ENCODE data around the gene TOR4A. TPM values are rescaled to one million over a fixed set of nuclear protein-coding genes. Genes with fewer than 3 reads are reported as not detected.

The TOR4A gene
- total and polyA plus RNA-seq, 9 of the 15 experiments (the other 6 are each of a cell fraction or from before 2014, with no cell fraction given): 3.9 to 49.2 (median 8.8) TPM

DNA sequence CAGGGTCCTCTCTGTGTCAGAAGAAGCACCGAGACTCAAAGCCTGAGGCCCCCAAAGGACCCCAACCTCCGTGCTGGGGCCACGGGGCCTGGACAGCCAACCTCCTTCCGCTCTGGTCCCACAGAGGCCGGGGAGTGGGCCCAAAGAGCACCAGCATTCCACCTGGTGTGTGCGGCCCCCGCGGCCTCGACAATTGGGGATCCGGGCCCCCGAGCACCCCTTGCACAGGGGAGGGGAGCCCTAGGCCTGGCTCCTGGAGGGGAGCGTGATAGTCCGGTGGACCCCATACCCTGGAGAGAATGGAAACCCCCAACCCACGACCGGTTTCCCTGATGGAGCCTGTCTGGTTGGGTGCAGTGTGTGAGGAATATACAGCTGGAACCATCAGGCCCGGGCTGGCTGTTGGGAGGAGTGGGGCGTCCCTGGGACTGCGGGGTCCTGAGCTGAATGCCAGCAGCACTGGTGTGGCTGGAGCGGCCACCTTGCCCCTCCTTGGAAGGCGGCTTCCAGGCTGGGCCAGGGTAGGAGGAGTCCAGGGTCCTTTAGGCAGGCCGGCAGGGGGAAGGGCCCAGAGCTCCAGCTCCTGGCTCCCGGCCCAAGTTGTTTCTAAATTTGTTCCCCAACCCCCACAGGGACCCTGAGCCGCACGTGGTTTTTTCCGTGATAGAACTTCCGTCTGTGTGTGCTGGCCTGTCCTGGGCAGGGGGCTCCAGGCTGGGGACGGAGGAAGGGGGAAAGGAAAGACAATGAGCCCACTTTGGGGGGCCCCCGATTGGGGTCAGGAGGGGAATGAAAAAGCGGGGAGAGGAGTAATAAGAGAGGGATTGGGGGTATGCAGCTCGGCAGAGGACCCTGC, 825 bp upstream of the TOR4A start (continued):
- TF ChIP-seq, protein P1, sequence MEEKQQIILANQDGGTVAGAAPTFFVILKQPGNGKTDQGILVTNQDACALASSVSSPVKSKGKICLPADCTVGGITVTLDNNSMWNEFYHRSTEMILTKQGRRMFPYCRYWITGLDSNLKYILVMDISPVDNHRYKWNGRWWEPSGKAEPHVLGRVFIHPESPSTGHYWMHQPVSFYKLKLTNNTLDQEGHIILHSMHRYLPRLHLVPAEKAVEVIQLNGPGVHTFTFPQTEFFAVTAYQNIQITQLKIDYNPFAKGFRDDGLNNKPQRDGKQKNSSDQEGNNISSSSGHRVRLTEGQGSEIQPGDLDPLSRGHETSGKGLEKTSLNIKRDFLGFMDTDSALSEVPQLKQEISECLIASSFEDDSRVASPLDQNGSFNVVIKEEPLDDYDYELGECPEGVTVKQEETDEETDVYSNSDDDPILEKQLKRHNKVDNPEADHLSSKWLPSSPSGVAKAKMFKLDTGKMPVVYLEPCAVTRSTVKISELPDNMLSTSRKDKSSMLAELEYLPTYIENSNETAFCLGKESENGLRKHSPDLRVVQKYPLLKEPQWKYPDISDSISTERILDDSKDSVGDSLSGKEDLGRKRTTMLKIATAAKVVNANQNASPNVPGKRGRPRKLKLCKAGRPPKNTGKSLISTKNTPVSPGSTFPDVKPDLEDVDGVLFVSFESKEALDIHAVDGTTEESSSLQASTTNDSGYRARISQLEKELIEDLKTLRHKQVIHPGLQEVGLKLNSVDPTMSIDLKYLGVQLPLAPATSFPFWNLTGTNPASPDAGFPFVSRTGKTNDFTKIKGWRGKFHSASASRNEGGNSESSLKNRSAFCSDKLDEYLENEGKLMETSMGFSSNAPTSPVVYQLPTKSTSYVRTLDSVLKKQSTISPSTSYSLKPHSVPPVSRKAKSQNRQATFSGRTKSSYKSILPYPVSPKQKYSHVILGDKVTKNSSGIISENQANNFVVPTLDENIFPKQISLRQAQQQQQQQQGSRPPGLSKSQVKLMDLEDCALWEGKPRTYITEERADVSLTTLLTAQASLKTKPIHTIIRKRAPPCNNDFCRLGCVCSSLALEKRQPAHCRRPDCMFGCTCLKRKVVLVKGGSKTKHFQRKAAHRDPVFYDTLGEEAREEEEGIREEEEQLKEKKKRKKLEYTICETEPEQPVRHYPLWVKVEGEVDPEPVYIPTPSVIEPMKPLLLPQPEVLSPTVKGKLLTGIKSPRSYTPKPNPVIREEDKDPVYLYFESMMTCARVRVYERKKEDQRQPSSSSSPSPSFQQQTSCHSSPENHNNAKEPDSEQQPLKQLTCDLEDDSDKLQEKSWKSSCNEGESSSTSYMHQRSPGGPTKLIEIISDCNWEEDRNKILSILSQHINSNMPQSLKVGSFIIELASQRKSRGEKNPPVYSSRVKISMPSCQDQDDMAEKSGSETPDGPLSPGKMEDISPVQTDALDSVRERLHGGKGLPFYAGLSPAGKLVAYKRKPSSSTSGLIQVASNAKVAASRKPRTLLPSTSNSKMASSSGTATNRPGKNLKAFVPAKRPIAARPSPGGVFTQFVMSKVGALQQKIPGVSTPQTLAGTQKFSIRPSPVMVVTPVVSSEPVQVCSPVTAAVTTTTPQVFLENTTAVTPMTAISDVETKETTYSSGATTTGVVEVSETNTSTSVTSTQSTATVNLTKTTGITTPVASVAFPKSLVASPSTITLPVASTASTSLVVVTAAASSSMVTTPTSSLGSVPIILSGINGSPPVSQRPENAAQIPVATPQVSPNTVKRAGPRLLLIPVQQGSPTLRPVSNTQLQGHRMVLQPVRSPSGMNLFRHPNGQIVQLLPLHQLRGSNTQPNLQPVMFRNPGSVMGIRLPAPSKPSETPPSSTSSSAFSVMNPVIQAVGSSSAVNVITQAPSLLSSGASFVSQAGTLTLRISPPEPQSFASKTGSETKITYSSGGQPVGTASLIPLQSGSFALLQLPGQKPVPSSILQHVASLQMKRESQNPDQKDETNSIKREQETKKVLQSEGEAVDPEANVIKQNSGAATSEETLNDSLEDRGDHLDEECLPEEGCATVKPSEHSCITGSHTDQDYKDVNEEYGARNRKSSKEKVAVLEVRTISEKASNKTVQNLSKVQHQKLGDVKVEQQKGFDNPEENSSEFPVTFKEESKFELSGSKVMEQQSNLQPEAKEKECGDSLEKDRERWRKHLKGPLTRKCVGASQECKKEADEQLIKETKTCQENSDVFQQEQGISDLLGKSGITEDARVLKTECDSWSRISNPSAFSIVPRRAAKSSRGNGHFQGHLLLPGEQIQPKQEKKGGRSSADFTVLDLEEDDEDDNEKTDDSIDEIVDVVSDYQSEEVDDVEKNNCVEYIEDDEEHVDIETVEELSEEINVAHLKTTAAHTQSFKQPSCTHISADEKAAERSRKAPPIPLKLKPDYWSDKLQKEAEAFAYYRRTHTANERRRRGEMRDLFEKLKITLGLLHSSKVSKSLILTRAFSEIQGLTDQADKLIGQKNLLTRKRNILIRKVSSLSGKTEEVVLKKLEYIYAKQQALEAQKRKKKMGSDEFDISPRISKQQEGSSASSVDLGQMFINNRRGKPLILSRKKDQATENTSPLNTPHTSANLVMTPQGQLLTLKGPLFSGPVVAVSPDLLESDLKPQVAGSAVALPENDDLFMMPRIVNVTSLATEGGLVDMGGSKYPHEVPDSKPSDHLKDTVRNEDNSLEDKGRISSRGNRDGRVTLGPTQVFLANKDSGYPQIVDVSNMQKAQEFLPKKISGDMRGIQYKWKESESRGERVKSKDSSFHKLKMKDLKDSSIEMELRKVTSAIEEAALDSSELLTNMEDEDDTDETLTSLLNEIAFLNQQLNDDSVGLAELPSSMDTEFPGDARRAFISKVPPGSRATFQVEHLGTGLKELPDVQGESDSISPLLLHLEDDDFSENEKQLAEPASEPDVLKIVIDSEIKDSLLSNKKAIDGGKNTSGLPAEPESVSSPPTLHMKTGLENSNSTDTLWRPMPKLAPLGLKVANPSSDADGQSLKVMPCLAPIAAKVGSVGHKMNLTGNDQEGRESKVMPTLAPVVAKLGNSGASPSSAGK (IDR thresholded peaks at IDR 0.05): peak; percentile 84
- TF ChIP-seq SIN3A (IDR thresholded peaks at IDR 0.05; ENCODE audit: borderline replicate concordance in 2 of 2, control insufficient read depth in 1 of 2, low read depth in 2 of 2, low read length in 2 of 2): 0 out of 4 replicates have a peak, but pooled peaks of 1 of the 2 experiments have one; percentile 10
- peak; percentile 85 for TF ChIP-seq L3MBTL2 (IDR thresholded peaks at IDR 0.05)
- peak; percentile 33 for TF ChIP-seq ZNF592 (IDR thresholded peaks at IDR 0.05)
- no peak for TF ChIP-seq FOXK1 (CRISPR knock-in tag; IDR thresholded peaks at IDR 0.05; ENCODE audit: borderline replicate concordance)
- no peak for TF ChIP-seq PHB2 (IDR thresholded peaks at IDR 0.05; ENCODE audit: low read depth)
- no peak for TF ChIP-seq MLX (CRISPR knock-in tag; conservative IDR thresholded peaks at IDR 0.05)
- peak; percentile 70 for TF ChIP-seq MEF2A (IDR thresholded peaks at IDR 0.05; ENCODE audit: control insufficient read depth, low read depth, low read length)
